Stomach (tissue), 9 donors: Measurements from ENCODE around the gene ERCC6. TPM values are rescaled to one million over a fixed set of nuclear protein-coding genes. Genes with fewer than 3 reads are reported as not detected.

ENCODE experiments used
- DNase-seq, 2 donors: peaks; one replicate each; pipeline versions ENCODE4 v3.0.0 to v3.0.0-alpha.2; 2013 to 2019
- H3K27ac ChIP-seq, 5 donors: fragments of 200-600 bp in 4 of 5; sonication (generic) in 4 of 5; one replicate each; pipeline ENCODE4 v1.5.1; 2013 to 2019; ENCODE audit warnings: mild to moderate bottlenecking in 1 of 5, moderate library complexity in 1 of 5
- H3K27me3 ChIP-seq, 3 donors: fragments of 200-600 bp; sonication (generic); one replicate each; pipeline ENCODE4 v1.5.1; 2017 to 2019; ENCODE audit warnings: mixed run types in 1 of 3
- H3K36me3 ChIP-seq, 4 donors: fragments of 200-600 bp; sonication (generic); 1 replicate in 3 of 4; 2 replicates in 1 of 4; pipeline ENCODE4 v1.5.1; 2016 to 2019
- H3K4me1 ChIP-seq, 4 donors: fragments of 200-600 bp; sonication (generic); one replicate each; pipeline ENCODE4 v1.5.1; 2016 to 2019
- H3K4me3 ChIP-seq, 4 donors: fragments of 200-600 bp; sonication (generic) in 3 of 4; one replicate each; pipeline ENCODE4 v1.5.1; 2016 to 2019; ENCODE audit warnings: mild to moderate bottlenecking in 1 of 4
- H3K9me3 ChIP-seq, 4 donors: fragments of 200-600 bp; sonication (generic); one replicate each; pipeline ENCODE4 v1.5.1; 2016 to 2019
- CTCF ChIP-seq, 7 experiments: fragments of 450-650 bp in 4 of 7; fragments of 200-600 bp in 3 of 7; sonication (generic) in 3 of 7; IDR thresholded peaks; one replicate each; pipeline ENCODE4 v1.5.1; 2016 to 2019; ENCODE audit warnings: antibody characterized with exemption in 7 of 7, control low read depth in 2 of 7, mild to moderate bottlenecking in 1 of 7
- EP300 ChIP-seq: sonication (generic); formaldehyde crosslinking; IDR thresholded peaks from one replicate; pipeline ENCODE4 v1.6.1; 2017; ENCODE audit warnings: antibody characterized with exemption
- POLR2A ChIP-seq, 4 donors: fragments of 450-650 bp; IDR thresholded peaks; one replicate each; pipeline ENCODE4 v1.6.1; 2016; ENCODE audit warnings: antibody characterized with exemption in 4 of 4, control low read depth in 2 of 4, mild to moderate bottlenecking in 1 of 4, moderate library complexity in 1 of 4
- POLR2AphosphoS5 ChIP-seq, 3 donors: sonication (generic); formaldehyde crosslinking; IDR thresholded peaks; one replicate each; pipeline ENCODE4 v1.6.1; 2016; ENCODE audit warnings: antibody characterized with exemption in 3 of 3
- WGBS, 5 donors: extraction: QIAGEN DNeasy Blood & Tissue Kit in 3 of 5; methylation state at CpG; one replicate each; pipeline versions ENCODE4 v1.1.5 to v1.1.7; 2013 to 2018; 5-methylcytosine and 5-hydroxymethylcytosine counted together
- intact Hi-C: fragments of 100-400 bp; cut with DNase I; formaldehyde crosslinking; loops from one replicate; pipeline ENCODE4 v1.15.1; 2023; ENCODE audit warnings: low total_unique reads
- polyA plus RNA-seq, 3 donors: library from polyadenylated mRNA; stranded (reverse); fragments of 200-250 nt; gene quantifications; one replicate each; pipeline ENCODE4 v1.2.3, GENCODE V29; 2013
- total RNA-seq, 5 donors: library from RNA; depleted of rRNA; stranded (reverse); fragments of >200 nt; gene quantifications; one replicate each; pipeline versions ENCODE4 v1.1.0 to v1.2.3, GENCODE V29; 2014 to 2016
- donor health status: healthy with polysubstance abuse.
- donor health status: Bipolar disorder and iron deficiency.
- donor health status: healthy.

Gene ERCC6
- total and polyA plus RNA-seq, 8 donors, result 2.0 to 33.8 (median 9.7) TPM

DNA sequence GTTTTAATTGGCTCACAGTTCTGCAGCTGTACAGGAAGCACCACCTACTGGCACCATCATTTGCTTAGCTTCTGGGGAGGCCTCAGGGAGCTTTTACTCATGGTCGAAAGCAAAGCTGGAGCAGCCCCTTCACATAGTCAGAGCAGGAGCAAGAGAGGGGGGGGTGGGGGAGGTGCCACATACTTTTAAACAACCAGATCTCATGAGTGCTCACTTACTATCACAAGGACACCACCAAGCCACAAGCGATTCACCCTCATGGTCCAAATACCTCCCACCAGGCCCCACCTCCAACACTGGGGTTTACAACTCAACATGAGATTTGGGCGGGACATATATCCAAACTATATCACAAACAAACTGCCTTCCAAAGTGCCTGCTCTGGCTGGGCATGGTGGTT, 39.5 kb upstream of the ERCC6 start:
- Histone ChIP-seq H3K4me3 (no peak overlapping the region), H3K27me3 (no peaks in the 10 kb centered on the region), H3K36me3 (no peaks in the 10 kb centered on the region), H3K27ac (no peak overlapping the region), H3K4me1 (peaks cover 0 to 6% (median 0%) of the 10 kb centered on the region in 4 donors), H3K9me3 (no peaks in the 10 kb centered on the region)
- WGBS, 5 donors, result 93 to 94% (median 93%) methylated on average over 3 of the region's 3 CpGs
- intact Hi-C loops, result no loop called here
- no peak for DNase-seq
- TF ChIP-seq CTCF (IDR thresholded peaks at IDR 0.05) (no peak), POLR2AphosphoS5 (IDR thresholded peaks at IDR 0.05) (no peak), EP300 (no peak), POLR2A (IDR thresholded peaks at IDR 0.05) (no peak)

- no peaks in the 10 kb centered on the region for H3K27me3 ChIP-seq
- DNase-seq, result no peak
- no peak overlapping the region for H3K27ac ChIP-seq
- WGBS, 5 donors, result 65 to 82% (median 73%) methylated on average over 2 of the region's 2 CpGs
- no peak overlapping the region for H3K4me3 ChIP-seq
- no peaks in the 10 kb centered on the region for H3K36me3 ChIP-seq
- TF ChIP-seq EP300 (no peak), POLR2AphosphoS5 (IDR thresholded peaks at IDR 0.05) (no peak), POLR2A (IDR thresholded peaks at IDR 0.05) (no peak), CTCF (IDR thresholded peaks at IDR 0.05) (no peak)
- peaks cover 0 to 6% (median 0%) of the 10 kb centered on the region in 4 donors for H3K4me1 ChIP-seq
- no peaks in the 10 kb centered on the region for H3K9me3 ChIP-seq
- intact Hi-C loops, result no loop called here
Observed at GRCh38 chr10:49577182-49577925, 38.4 kb upstream of the ERCC6 start.

DNA sequence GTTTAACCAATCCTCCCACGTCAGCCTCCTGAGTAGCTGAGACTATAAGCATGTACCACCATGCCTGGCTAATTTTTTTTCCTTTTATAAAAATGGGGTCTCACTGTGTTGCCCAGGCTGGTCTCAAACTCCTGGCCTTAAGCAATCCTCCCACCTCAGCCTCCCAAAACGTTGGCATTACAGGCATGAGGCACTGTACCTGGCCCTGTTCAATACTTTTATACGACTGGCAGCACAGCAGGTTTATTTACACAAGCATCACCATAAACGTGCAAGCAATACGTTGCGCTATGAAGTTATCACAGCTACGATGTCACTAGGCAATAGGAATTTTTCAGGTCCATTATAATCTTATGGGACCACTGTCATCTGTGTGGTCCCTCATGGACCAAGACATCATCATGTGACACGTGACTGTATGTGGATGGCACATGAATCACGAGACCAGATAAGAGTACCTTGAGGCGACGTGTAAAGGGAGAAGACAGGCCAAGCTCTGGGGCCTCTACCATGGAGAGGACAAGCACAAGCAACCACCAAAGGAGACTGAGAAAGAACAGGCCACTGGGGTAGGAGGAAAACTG, 36.7 kb upstream of the ERCC6 start:
- WGBS, 5 donors, result 78 to 82% (median 81%) methylated on average over 11 of the region's 11 CpGs
- H3K4me3 ChIP-seq, result no peak overlapping the region
- no peak for DNase-seq
- H3K9me3 ChIP-seq, result no peaks in the 10 kb centered on the region
- intact Hi-C loops, result no loop called here
- no peaks in the 10 kb centered on the region for H3K36me3 ChIP-seq
- no peak overlapping the region for H3K27ac ChIP-seq
- TF ChIP-seq CTCF (IDR thresholded peaks at IDR 0.05), result no peak
- no peak for TF ChIP-seq POLR2AphosphoS5 (IDR thresholded peaks at IDR 0.05)
- TF ChIP-seq POLR2A (IDR thresholded peaks at IDR 0.05), result no peak
- no peak for TF ChIP-seq EP300
- H3K4me1 ChIP-seq, result peaks cover 0 to 6% (median 0%) of the 10 kb centered on the region in 4 donors
- H3K27me3 ChIP-seq, result peaks cover 0 to 4% (median 0%) of the 10 kb centered on the region in 3 donors

- no peaks in the 10 kb centered on the region for H3K36me3 ChIP-seq
- DNase-seq, result no peak
Observed at GRCh38 chr10:49572594-49573114, 33.7 kb upstream of the ERCC6 start.

More at GRCh38 chr10:49572594-49573114, 33.7 kb upstream of the ERCC6 start:
- WGBS, 5 donors, result 62 to 79% (median 70%) methylated on average over 9 of the region's 9 CpGs
- peaks cover 0 to 14% (median 6%) of the 10 kb centered on the region in 4 donors for H3K9me3 ChIP-seq
- H3K27ac ChIP-seq, result no peak overlapping the region
- TF ChIP-seq EP300 (no peak), POLR2AphosphoS5 (IDR thresholded peaks at IDR 0.05) (no peak), POLR2A (IDR thresholded peaks at IDR 0.05) (no peak), CTCF (IDR thresholded peaks at IDR 0.05) (no peak)
- intact Hi-C loops, result no loop called here
- H3K4me1 ChIP-seq, result no peaks in the 10 kb centered on the region
- H3K27me3 ChIP-seq, result peaks cover 0 to 4% (median 0%) of the 10 kb centered on the region in 3 donors
- H3K4me3 ChIP-seq, result no peak overlapping the region
